GM23338 (cell line): ENCODE measurements around the gene ARSD. TPM values are rescaled to one million over a fixed set of nuclear protein-coding genes. Genes with fewer than 3 reads are reported as not detected.

Experiments
- ATAC-seq: fragments of 200-7000 bp; cut with Tn5 transposase; 3 replicates; pipeline ENCODE4 v1.9.1; 2020
- DNase-seq: peaks from one replicate; pipeline ENCODE4 v3.0.0-alpha.2; 2015; ENCODE audit warnings: low spot score
- H2AFZ ChIP-seq: fragments of 200-600 bp; sonication (generic); 2 replicates; pipeline ENCODE4 v1.8.0; 2016; ENCODE audit warnings: antibody characterized with exemption, mild to moderate bottlenecking, moderate library complexity
- H3F3A ChIP-seq: fragments of 200-600 bp; sonication (generic); replicated peaks from 2 replicates; pipeline ENCODE4 v1.8.0; 2017; ENCODE audit warnings: antibody characterized with exemption, mixed run types, low read depth
- H3K27ac ChIP-seq: fragments of 200-600 bp; sonication (generic); 2 replicates; pipeline ENCODE4 v1.6.1; 2016; ENCODE audit warnings: low read depth
- H3K27me3 ChIP-seq: fragments of 200-600 bp; sonication (generic); 2 replicates; pipeline ENCODE4 v1.8.0; 2016; ENCODE audit warnings: mild to moderate bottlenecking, mixed run types, moderate library complexity; ENCODE audit not compliant: insufficient read depth
- H3K36me3 ChIP-seq: fragments of 200-600 bp; sonication (generic); 2 replicates; pipeline ENCODE4 v1.8.0; 2016; ENCODE audit warnings: mild to moderate bottlenecking; ENCODE audit not compliant: insufficient read depth
- H3K4me1 ChIP-seq: fragments of 200-600 bp; sonication (generic); 2 replicates; pipeline ENCODE4 v1.8.0; 2016; ENCODE audit warnings: mild to moderate bottlenecking, moderate library complexity; ENCODE audit not compliant: insufficient read depth
- H3K4me2 ChIP-seq: fragments of 200-600 bp; sonication (generic); 2 replicates; pipeline ENCODE4 v1.7.1; 2017; ENCODE audit warnings: mixed run types
- H3K4me3 ChIP-seq: fragments of 200-600 bp; sonication (generic); 2 replicates; pipeline ENCODE4 v1.6.1; 2016; ENCODE audit warnings: mixed run types
- H3K79me2 ChIP-seq: fragments of 200-600 bp; sonication (generic); replicated peaks from 2 replicates; pipeline ENCODE4 v1.8.0; 2017; ENCODE audit warnings: mild to moderate bottlenecking; ENCODE audit not compliant: insufficient read depth
- H3K9me2 ChIP-seq: fragments of 200-600 bp; sonication (generic); 2 replicates; pipeline ENCODE4 v1.8.0; 2017; ENCODE audit not compliant: insufficient read depth
- H4K20me1 ChIP-seq: fragments of 200-600 bp; sonication (generic); replicated peaks from 2 replicates; pipeline ENCODE4 v1.8.0; 2017; ENCODE audit warnings: mild to moderate bottlenecking; ENCODE audit not compliant: insufficient read depth
- H3K27ac Mint-ChIP-seq: 2 replicates; pipeline ENCODE4 v1.8.0; 2020; ENCODE audit warnings: inconsistent platforms, mild to moderate bottlenecking, moderate library complexity, mixed read lengths
- H3K27me3 Mint-ChIP-seq: 3 replicates; pipeline ENCODE4 v1.8.0; 2022; ENCODE audit warnings: low read depth, mild to moderate bottlenecking, moderate library complexity, mixed read lengths, inconsistent platforms; ENCODE audit not compliant: insufficient read depth, poor library complexity
- H3K36me3 Mint-ChIP-seq: 3 replicates; pipeline ENCODE4 v1.8.0; 2021; ENCODE audit warnings: low read depth, mild to moderate bottlenecking, inconsistent platforms, moderate library complexity, mixed read lengths
- H3K4me1 Mint-ChIP-seq: 3 replicates; pipeline ENCODE4 v1.8.0; 2020; ENCODE audit warnings: mild to moderate bottlenecking, inconsistent platforms, mixed read lengths
- H3K4me3 Mint-ChIP-seq: 3 replicates; pipeline ENCODE4 v1.8.0; 2021; ENCODE audit warnings: moderate library complexity, mild to moderate bottlenecking, inconsistent platforms, mixed read lengths
- H3K9me3 Mint-ChIP-seq: 3 replicates; pipeline ENCODE4 v1.8.0; 2020; ENCODE audit warnings: moderate library complexity, mild to moderate bottlenecking, inconsistent platforms, mixed read lengths
- CREB1 ChIP-seq: fragments of 250-450 bp; sonication (Bioruptor Pico); IDR thresholded peaks from 2 replicates; pipeline ENCODE4 v1.5.0; 2020; ENCODE audit warnings: low read depth, mild to moderate bottlenecking, moderate library complexity
- NANOG ChIP-seq: IDR thresholded peaks from 2 replicates; pipeline ENCODE4 v1.6.1; 2016; ENCODE audit warnings: antibody characterized with exemption, borderline replicate concordance
- POLR2AphosphoS5 ChIP-seq: IDR thresholded peaks from 2 replicates; pipeline ENCODE4 v1.6.1; 2016; ENCODE audit warnings: antibody characterized with exemption, low read depth
- STAT1 ChIP-seq: IDR thresholded peaks from one replicate; pipeline ENCODE4 v1.6.1; 2016; ENCODE audit warnings: antibody characterized with exemption; ENCODE audit not compliant: unreplicated experiment
- ZNF114 ChIP-seq: fragments of 250-450 bp; sonication (Bioruptor Pico); IDR thresholded peaks from 2 replicates; pipeline ENCODE4 v1.5.0; 2020; ENCODE audit warnings: mild to moderate bottlenecking, moderate library complexity
- ZNF331 ChIP-seq: fragments of 250-450 bp; sonication (Bioruptor Pico); IDR thresholded peaks from 2 replicates; pipeline ENCODE4 v1.5.0; 2020; ENCODE audit warnings: low read depth, mild to moderate bottlenecking, moderate library complexity
- ZNF462 ChIP-seq: fragments of 250-450 bp; sonication (Bioruptor Pico); IDR thresholded peaks from 2 replicates; pipeline ENCODE4 v1.5.0; 2020; ENCODE audit warnings: mild to moderate bottlenecking, moderate library complexity
- polyA plus RNA-seq: library from polyadenylated mRNA; unstranded; fragments of >200 nt; fragmentation: Nextera tagmentation; extraction: Ambion mirVana; gene quantifications from 2 replicates; pipeline ENCODE4 v1.2.1, GENCODE V29; 2016
- total RNA-seq: library from RNA; depleted of rRNA; stranded (reverse); fragments of >200 nt; shearing (Covaris generic); gene quantifications from 2 replicates; pipeline ENCODE4 v1.2.3, GENCODE V29; 2014
- TF ChIP-seq, protein P1 (sequence below): IDR thresholded peaks from one replicate; pipeline ENCODE4 v1.6.1; 2018; ENCODE audit warnings: antibody characterized with exemption; ENCODE audit not compliant: unreplicated experiment

Gene ARSD
- total and polyA plus RNA-seq, 2 experiments from 2014 or later: 1.3 to 1.7 TPM

GRCh38 chrX:2921750-2922149, 7.4 kb downstream of the ARSD start:
- H3K36me3 Mint-ChIP-seq: peaks cover 16% of the 10 kb centered on the region
- Histone ChIP-seq H3K79me2 (no peaks in the 10 kb centered on the region), H2AFZ (no peak overlapping the region), H3K27ac (no peak overlapping the region), H3K4me3 (no peak overlapping the region), H4K20me1 (no peaks in the 10 kb centered on the region), H3K27me3 (no peaks in the 10 kb centered on the region), H3F3A (no peaks in the 10 kb centered on the region), H3K9me2 (no peaks in the 10 kb centered on the region), H3K4me2 (no peak overlapping the region), H3K4me1 (no peaks in the 10 kb centered on the region), H3K36me3 (no peaks in the 10 kb centered on the region)
- no peak for DNase-seq
- no peak overlapping the region for H3K27ac Mint-ChIP-seq
- H3K4me3 Mint-ChIP-seq: no peak overlapping the region
- TF ChIP-seq NANOG (no peak), ZNF462 (CRISPR knock-in tag) (no peak), ZNF114 (CRISPR knock-in tag) (no peak), STAT1 (no peak), POLR2AphosphoS5 (no peak), ZNF331 (CRISPR knock-in tag) (no peak), CREB1 (CRISPR knock-in tag) (no peak)
- TF ChIP-seq, protein P1, sequence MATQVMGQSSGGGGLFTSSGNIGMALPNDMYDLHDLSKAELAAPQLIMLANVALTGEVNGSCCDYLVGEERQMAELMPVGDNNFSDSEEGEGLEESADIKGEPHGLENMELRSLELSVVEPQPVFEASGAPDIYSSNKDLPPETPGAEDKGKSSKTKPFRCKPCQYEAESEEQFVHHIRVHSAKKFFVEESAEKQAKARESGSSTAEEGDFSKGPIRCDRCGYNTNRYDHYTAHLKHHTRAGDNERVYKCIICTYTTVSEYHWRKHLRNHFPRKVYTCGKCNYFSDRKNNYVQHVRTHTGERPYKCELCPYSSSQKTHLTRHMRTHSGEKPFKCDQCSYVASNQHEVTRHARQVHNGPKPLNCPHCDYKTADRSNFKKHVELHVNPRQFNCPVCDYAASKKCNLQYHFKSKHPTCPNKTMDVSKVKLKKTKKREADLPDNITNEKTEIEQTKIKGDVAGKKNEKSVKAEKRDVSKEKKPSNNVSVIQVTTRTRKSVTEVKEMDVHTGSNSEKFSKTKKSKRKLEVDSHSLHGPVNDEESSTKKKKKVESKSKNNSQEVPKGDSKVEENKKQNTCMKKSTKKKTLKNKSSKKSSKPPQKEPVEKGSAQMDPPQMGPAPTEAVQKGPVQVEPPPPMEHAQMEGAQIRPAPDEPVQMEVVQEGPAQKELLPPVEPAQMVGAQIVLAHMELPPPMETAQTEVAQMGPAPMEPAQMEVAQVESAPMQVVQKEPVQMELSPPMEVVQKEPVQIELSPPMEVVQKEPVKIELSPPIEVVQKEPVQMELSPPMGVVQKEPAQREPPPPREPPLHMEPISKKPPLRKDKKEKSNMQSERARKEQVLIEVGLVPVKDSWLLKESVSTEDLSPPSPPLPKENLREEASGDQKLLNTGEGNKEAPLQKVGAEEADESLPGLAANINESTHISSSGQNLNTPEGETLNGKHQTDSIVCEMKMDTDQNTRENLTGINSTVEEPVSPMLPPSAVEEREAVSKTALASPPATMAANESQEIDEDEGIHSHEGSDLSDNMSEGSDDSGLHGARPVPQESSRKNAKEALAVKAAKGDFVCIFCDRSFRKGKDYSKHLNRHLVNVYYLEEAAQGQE: no peak
- H3K4me1 Mint-ChIP-seq: no peaks in the 10 kb centered on the region
- no peaks in the 10 kb centered on the region for H3K27me3 Mint-ChIP-seq
- ATAC-seq: no peak
- peaks cover 2% of the 10 kb centered on the region; the same call in 1 of the 3 replicates for H3K9me3 Mint-ChIP-seq
